ENCODE results near the gene CFB.

CFB gene

DNA sequence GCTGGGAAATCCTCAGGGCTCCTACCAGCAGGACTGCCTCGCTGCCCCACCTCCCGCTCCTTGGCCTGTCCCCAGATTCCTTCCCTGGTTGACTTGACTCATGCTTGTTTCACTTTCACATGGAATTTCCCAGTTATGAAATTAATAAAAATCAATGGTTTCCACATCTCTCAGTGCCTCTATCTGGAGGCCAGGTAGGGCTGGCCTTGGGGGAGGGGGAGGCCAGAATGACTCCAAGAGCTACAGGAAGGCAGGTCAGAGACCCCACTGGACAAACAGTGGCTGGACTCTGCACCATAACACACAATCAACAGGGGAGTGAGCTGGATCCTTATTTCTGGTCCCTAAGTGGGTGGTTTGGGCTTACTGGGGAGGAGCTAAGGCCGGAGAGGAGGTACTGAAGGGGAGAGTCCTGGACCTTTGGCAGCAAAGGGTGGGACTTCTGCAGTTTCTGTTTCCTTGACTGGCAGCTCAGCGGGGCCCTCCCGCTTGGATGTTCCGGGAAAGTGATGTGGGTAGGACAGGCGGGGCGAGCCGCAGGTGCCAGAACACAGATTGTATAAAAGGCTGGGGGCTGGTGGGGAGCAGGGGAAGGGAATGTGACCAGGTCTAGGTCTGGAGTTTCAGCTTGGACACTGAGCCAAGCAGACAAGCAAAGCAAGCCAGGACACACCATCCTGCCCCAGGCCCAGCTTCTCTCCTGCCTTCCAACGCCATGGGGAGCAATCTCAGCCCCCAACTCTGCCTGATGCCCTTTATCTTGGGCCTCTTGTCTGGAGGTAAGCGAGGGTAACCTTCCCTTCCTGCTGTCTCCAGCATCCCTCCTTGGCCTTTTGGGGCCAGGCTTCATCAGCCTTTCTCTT, at the start of gene CFB:
TSS of gene CFB (plus strand) at position 589 of the 863 bp plus-strand sequence. CDS start at position 716, 127 bp downstream.
- DNase-seq (ENCODE audit: low read depth) = peak; percentile 90
- TF ChIP-seq CTCF (conservative IDR thresholded peaks at IDR 0.05; ENCODE audit: low read depth, low read length) = no peak
- H3K4me3 ChIP-seq (ENCODE audit: low read depth, low read length) = peak within 1 kb of the TSS; percentile 22

DNA sequence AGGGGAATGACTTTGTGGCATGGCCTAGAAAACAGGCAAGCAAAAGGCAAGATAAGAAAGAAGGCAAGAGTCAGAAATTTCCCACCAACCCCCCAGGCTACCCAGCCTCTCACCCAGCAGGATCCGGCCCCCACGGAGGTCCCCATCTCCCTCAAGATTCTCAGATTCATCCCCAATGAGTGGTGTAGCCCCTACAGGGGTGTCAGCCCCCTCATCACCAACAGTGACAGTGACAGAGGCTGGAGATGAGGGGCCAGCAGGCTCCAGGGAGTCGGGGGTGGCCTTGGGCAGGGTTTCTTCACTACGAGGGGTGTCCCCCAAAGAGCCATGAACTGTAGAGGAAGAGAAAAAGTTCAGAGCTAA, 49.4 kb upstream of the CFB start:
- peak overlapping the region; percentile 98 for H3K4me3 ChIP-seq (ENCODE audit: low read depth, low read length)
- no peak for DNase-seq (ENCODE audit: low read depth)
- no peak for TF ChIP-seq CTCF (conservative IDR thresholded peaks at IDR 0.05; ENCODE audit: low read depth, low read length)

- TF ChIP-seq CTCF (conservative IDR thresholded peaks at IDR 0.05; ENCODE audit: low read depth, low read length) = no peak
- H3K4me3 ChIP-seq (ENCODE audit: low read depth, low read length) = peak overlapping the region; percentile 98
- no peak for DNase-seq (ENCODE audit: low read depth)
These were observed 48.9 kb upstream of the CFB start for GRCh38 chr6:31896856-31897611.

DNA sequence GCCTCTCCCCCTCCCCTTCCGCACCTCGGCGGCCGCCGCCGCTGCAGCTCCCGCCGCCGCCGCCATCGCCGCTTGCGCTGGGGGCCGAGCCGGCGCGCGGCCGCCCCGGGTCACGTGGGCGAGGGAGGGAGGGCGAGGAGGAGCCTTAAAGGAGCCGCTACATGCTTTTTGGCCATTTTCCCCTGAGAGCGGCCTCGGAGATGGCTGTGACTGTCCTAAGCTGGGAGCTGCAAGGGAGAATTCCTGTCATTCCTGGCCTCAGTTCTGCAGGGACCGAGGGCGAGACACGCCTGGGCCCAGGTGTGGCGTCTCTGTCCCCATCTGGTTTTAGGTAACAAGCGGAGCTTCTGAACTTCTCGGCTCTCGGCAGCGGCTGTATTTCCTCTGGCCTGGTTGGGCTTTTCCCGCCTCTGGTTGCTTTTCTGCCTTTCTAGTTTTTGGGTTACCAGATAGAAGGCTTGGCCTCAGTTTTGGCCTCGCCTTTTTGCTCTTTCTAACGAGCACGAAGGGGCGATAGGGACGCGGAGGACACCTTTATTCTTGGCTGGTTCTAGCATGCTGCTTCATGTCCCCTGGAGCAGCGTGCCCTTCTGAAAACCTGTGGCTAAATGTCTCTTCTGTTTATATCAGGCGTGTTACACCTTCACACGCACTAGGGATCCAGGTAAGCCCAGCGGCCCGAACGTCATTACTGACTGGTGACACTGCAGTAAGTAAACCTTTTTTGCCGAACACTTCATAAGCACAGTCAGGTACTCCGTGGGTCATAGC, 48.1 kb upstream of the CFB start, which contains the start of gene EHMT2:
TSS of gene EHMT2 (minus strand) at position 87 of the 771 bp plus-strand sequence. CDS start at position 66, 21 bp downstream.
- DNase-seq (ENCODE audit: low read depth) = peak; percentile 74

GRCh38 chr6:31898383-31899011, 47.4 kb upstream of the CFB start:
- DNase-seq (ENCODE audit: low read depth) = peak; percentile 57
- peak overlapping the region; percentile 98 for H3K4me3 ChIP-seq (ENCODE audit: low read depth, low read length)
- peak; percentile 14 for TF ChIP-seq CTCF (conservative IDR thresholded peaks at IDR 0.05; ENCODE audit: low read depth, low read length)

More for the DNA sequence above, 48.1 kb upstream of the CFB start, which contains the start of gene EHMT2:
- peak within 1 kb of the TSS; percentile 98 for H3K4me3 ChIP-seq (ENCODE audit: low read depth, low read length)
- no peak for TF ChIP-seq CTCF (conservative IDR thresholded peaks at IDR 0.05; ENCODE audit: low read depth, low read length)

DNA sequence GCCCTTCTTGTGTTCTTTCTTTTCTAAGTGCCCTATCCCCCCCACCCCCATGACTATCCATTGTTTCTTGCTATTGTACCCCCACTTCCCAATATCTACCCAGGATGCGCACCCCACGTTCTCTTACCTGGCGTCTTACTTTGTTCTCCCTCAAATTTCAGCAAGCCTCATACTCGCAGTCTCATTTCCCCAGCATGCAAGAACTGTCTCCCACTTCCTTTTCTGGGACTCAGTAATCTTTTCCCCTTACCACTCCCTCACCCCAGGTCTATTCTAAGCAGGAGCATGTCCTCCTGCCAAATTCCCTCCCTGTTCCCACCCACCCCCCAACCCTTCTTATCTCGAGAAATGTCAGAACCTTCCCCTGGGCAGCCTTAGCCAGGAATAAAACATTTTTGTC, 46.7 kb upstream of the CFB start:
- H3K4me3 ChIP-seq (ENCODE audit: low read depth, low read length) = no peak overlapping the region
- no peak for TF ChIP-seq CTCF (conservative IDR thresholded peaks at IDR 0.05; ENCODE audit: low read depth, low read length)
- no peak for DNase-seq (ENCODE audit: low read depth)
